ENCODE results near the gene KAT8.
A peak's percentile ranks its signal among the peaks of the same experiment; 100 is the strongest.
"Not testable (repeated sequence)": the region's sequence is repeated elsewhere in the genome, so short reads cannot be mapped to it uniquely, and the experiment has no call there.

KAT8 gene

DNA sequence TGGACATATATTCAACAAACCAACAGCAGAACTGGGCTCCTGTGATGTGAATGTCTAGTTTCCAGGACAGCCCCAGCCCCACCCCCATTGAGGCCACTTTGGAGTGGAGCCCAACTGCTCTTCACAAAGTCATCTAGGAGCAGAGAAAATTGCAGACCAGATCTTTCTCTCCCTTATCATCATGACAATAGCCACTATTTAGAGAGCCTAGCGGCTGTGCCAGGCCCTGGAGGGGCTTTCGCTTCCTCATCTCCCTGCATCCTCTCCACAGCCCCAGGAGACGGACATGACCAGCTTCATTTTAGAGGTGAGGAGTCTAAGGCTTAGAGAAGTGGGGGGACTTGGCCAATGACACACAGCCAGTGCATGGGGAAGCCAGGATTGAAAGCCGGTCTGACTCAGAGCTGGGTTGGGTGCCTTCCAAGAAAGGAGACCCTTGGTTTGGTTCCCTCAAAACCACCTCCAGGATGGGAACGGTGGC, 16.7 kb downstream of the KAT8 start:
- DNase-seq = peak; percentile 61

DNA sequence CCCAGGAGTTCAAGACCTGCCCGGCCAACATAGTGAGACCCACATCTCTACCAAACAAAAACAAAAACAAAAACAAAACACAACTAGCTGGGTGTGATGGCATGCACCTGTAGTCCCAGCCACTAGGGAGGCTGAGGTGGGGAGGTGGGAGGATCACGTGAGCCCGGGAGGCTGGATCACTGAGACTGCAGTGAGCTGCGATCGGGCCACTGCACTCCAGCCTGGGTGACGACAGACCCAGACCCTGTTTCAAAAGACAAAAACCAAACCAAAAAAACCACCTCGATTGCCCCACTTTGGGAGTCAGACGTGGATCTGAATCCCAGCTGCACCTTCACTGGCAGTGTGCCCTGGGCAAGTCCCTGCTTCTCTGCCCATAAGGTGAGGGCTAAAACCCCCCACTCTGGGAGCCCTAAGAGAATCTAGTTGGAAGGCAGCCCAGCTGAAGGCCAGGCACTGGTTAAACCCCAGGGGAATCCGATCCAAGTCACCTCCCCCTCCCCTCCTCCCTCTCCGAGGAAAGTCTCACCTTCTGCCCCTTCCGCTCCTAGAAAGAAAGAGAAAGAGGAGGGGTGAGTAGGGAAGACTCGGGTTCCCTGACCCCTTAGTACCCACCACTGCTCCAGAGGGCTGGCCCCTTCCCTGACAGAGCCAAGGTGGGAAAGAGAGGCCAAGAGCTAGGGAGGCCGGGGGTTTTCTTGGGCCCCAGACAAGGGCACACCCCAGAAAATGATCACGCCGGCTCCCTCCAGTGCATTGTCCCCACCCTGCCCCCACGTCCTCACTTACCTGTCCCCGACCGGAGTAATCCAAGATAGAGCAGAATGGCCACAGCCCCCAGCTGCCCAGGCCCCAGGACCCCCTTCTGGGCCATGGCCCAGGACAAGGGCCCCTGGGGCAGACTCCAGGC, 17.4 kb downstream of the KAT8 start:
- DNase-seq = peak; percentile 72

DNA sequence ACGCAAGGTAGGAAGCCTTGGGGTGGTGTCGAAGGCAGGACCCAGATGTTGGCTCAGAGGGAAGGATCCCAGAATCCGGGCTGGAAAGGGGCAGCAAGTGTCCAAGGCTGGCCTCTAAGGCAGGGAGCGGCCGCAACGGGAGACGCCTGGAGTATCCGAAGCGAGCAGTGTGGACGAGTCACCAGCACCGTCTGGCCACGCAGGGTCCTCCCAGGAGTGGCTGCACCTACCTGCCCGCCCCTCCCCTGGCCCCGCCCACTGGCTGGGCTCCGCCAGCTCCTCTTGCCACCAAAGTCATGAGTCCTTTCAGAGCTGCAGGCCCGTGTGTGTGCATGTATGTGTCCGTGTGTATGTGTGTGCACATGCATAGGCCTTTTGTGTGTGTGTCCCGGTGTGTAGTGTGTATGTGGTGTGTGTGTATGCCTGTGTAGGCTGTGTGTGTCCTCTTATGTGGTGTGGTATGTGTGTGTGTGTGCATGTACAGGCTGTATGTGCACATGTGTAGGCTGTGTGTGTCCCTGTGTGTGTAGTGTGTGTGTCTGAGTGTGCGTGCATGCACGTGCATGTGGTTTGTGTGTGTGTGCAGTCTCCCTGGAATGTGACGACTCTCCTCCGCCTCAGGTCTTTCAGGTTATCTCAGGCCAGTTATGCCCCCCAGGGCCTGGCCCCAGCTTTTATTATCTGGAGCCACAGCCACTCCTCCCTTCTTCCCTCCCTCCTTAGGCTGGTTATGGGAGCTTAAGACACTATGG, 18.2 kb downstream of the KAT8 start, which contains the start of gene PRSS8:
TSS of gene PRSS8 (minus strand) at position 193 of the 752 bp plus-strand sequence. CDS start 229 bp downstream, outside the sequence.
- no peak for DNase-seq

DNA sequence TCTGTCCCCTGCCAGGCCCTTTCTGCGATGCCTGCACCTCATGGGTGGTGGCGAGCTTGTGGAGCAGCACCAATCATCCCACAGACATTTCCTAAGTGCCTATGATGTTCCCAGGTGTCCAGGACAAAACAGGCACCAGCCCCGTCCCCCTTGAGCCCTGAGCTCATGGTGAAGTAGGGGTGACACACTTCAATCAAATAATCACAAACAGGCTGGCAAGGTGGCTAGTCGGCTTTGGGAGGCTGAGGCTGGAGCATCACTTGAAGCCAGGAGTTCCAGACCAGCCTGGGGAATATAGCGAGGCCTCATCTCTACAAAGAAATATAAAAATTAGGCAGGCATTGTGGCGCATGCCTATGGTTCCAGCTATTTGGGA, 18.8 kb downstream of the KAT8 start:
- no peak for DNase-seq

DNA sequence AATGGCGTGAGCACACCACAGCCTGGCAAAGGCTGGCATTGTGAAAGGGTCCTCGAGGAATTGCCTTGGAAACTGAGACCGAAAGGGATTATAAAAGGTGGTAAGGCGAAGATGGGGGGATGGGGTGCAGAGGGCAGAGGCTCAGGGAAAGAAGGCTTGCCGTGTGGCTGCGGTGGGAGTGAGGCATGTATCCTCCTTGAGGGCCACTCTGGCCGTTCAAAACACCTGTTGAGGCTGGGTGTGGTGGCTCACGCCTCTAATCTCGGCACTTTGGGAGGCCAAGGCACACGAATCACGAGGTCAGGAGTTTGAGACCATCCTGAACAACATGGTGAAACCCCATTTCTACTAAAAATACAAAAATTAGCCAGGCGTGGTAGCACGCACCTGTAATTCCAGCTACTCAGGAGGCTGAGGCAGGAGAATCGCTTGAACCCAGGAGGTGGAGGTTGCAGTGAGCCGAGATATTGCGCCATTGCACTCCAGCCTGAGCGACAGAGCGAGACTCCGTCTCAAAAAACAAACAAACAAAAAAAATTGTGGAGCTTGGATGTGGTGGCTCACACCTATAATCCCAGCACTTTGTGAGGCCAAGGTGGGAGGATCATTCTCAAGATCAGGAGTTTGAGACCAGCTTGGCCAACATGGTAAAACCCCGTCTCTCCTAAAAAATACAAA, 19.5 kb downstream of the KAT8 start:
- DNase-seq = not testable (repeated sequence)

DNA sequence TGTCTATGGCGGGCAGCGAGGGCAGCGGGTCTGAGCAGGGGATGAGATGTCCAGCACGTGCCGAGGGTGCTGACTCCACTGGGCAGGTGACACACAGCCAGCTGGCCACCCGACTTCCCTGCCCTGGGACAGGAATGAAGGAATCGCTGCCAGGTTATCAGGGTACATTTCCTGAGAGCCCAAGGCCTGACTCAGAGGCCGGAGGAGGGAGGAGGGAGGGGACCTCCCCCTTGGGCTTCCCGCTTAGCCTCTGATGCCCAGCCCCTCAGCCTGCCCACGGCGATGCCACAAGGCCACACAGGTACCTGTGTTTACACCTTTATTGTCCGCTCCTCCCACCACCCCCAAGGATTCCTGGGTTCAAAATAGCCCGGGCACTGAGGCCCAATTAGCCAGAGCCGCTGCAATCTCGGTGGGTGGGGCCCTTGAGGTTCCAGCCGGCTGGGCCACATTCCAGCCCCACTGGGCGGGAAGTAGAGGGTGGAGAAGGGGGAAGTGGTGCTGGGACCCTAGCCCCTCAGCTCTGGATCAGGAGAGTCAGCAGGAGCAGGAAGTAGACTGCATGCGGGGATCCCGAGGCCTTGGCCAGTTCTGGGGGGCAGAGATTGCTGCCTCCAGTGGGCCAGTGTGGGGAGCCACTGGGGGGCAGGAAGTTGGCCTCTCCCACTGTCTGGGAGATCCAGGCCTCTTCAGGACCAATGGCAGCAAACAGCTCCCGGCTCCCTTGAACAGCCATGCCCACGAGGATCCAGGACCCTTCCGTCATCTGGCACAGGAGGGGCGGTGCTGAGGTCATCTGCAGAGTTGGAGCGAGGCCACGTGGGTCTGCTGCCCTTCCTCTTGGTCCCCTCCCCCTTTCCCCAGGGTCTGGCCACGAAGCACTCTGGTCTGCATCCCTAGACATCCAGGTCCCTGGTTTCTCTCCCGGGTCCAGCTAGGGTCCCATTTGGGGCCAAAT, 21.4 kb downstream of the KAT8 start:
- DNase-seq = no peak

DNA sequence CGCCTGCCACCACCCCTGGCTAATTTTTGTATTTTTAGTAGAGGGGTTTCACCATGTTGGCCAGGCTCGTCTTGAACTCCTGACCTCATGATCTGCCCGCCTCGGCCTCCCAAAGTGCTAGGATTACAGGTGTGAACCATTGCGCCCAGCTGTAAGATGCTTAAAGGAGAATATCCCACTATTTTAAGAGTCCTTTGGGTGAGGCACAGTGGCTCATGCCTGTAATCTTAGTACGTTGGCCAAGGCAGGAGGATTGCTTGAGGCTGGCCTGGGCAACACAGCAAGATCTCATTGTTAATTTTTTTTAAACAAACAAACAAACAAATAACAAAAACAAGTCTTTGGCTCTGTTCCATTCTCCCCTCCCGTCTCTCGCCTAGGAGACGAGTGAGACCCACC, 23.6 kb downstream of the KAT8 start:
- not testable (repeated sequence) for DNase-seq

DNA sequence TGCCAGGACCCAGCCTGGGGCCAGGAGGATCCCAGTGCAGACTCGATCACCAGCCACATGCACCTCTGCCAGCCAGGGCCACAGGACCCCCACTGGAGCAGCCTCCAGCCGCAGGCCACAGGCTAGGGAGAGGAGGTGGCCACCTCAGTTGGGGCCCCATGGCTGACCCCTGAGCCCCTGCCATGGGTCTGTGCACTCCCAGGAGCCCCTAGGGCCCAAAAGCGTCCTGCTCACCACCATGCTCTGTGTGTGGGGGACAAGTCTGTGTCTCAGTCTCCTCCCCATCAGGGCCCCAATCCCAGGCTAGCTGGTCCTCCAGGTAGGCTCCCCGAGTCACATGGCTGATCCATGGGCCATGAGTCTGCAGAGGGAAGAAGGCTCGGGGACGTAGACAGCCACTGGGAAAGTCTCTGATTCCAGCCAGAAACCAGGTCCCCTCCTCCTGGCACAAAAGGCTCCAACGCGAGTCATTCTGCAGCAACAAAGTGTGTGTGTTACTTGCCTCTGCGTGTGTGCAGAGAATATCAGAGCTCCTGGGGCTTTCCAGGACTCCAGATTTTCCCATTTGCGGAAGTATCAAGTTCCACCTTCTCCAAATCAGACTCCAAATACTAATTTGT, 24.1 kb downstream of the KAT8 start:
- peak; percentile 24 for DNase-seq

DNA sequence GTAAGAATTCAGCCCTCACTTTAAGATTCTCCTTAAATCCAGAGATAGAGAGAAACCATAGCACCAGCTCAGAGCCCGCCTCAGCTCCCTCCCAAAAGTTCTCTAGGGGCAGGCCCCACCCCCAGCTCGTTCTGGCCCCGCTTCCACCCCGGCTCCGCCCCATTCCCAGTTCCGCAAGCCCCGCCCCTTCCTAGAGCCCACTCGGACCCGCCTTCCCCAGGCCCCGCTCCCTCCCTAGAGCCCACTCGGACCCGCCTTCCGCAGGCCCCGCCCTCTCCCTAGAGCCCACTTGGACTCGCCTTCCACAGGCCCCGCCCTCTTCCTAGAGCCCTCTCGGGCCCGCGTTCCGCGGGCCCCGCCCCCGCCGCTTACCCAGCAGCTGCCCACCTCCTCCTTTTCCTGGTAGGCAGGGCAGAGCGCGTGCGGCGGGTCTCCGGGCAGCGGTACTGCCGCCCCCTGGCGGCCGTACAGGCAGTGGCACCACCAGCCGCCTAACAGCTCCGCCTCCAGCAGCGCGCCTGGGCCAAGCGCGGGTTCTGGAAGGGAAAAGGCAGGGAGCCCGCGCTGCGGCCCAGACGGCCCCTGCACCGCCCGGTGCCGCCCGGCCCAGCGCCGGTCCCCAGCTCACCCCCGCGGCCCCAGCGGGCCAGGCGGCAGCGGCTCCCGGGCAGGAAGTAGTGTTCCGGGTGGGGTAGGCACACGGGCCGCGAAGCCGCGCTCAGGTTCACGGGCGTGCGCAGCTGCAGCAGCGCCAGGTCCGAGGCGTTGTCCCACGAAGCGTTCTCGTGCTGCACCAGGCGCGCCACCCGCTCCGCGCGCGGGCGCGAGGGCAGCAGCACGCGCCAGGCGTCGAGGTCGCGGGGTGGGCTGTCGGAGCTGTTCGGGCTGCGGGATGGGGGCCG, 24.9 kb downstream of the KAT8 start:
- DNase-seq = peak; percentile 100

DNA sequence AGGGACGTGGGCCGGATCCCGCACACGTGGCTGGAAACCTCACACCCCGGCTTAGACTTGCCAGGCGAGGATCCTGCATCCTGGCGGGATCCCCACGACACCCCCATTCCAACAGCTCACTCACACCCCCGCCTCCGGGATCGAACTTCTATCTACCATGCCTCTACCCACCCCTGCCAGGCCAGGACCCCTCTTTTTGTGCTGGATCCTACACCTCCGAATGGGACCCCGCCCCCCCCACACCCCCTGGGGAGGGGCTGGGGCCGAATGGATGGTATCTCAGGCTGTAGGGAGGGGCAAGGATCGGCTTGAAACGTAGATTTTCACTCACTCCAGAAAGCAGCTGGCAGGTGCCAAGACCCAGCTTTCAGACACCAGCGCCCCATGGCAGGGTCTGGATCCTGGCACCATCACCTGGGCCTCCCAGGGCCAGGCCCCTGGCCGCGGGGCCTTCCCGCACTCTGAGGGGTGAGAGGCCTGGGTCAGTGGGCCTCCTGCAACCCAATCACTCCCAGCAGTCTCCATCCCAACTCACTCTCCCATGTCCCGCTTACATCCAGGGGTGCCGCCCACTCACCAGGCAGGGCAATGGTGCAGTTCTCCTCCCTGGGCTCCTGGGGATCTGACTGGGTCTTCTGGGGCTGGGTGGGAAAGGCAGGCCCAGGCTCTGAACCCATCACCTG, 25.7 kb downstream of the KAT8 start:
- no peak for DNase-seq

DNA sequence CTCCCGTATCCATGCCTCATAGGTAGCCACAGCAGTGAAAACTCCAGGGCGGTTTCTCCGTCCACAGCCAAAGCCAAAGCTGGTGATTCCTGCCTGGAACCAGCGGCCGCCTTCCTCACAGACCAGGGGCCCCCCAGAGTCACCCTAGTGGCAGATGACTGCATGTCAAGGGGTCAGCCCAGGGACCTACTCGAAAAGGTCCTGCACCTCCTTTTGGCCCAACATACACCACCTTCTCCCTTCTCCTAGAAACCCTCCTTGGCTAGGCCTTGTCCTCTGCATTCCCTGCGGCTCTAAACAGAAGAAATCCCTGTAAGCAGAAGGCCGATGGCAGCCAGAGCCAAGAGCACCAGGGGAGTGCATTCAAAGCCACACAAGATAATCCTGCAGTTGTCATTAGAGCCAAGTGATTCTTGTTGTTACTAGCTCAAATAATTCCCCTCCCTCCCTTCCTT, 26.3 kb downstream of the KAT8 start:
- DNase-seq = no peak

DNA sequence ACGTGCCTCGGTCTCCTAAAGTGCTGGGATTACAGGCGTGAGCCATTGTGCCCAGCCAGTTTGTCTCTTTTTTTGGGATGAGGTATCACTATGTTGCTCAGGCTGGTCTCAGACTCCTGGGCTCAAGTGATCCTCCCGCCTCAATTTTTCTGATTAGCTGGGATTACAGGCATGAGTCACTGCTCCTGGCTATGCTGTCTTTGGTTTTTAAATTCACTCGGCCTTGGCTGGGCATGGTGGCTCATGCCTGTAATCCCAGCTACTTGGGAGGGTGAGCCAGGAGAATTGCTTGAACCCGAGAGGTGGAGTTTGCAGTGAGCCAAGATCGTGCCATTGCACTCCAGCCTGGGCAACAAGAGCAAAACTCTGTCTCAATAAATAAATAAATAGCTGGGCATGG, 27.0 kb downstream of the KAT8 start:
- not testable (repeated sequence) for DNase-seq

DNA sequence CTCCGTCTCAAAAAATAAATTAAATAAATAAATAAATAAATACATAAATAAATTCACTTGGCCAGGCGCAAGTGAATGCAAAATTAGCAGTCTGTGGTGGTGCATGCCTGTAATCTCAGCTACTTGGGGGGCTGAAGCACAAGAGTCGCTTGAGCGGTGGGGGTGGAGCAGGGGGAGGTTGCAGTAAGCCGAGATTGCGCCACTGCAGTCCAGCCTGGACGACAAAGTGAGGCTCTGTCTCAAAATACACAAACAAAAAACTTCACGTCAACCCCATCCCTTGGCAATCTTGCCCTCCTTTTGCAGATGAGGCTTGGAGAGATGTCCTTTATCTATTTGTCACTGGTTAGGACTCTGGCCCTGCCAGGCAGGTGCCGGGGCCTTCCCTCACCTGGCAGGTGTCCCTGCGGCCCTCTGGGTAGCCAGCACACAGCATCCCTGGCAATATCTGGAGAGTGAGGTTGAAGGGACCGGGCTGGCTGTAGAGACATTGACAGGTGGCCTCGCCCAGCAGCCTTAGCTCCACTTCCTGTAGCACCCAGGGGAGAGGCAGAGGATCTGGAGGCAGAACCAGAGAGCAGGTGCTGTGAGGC, 28.0 kb downstream of the KAT8 start:
- peak; percentile 35 for DNase-seq

DNA sequence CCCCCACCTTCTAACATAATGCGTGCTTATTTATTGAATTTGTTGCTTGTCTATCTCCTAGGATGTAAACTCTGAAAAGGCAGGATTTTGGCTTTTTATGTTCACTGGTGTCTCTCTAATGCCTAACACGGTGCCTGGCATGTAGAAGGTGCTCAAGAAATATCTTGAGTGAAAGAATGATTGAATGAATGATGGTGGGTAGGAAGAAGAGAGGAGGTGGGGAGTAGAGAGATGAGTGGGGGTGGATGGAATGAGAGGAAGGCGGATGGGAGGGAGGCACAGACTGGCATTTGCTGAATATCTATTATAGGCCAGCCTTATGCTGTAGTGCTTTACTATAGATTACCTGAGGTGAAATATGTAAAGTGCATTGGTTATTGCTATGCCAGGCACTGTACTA, 30.1 kb downstream of the KAT8 start:
- DNase-seq = no peak

DNA sequence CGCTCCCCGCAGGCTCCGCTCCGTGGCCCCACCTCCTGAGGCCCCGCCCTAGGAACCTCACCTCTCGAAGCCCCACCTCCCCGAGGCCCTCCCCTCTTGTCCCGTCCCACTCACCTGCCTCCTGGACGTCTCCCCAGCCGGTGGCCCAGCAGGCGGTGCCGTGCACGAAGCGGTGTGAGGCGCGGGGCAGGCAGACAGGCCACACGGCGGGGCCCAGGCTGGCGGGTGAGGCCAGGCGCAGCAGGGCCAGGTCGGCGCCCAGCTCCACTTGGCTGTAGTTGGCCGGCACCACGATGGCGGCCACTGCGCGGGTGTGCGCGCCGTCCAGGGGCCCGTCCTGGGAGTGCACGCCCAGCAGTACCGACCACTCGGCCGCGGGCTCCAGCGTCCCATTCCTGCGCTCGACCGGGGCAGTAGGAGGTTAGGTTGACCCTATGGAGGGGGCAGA, 30.8 kb downstream of the KAT8 start:
- DNase-seq = no peak

DNA sequence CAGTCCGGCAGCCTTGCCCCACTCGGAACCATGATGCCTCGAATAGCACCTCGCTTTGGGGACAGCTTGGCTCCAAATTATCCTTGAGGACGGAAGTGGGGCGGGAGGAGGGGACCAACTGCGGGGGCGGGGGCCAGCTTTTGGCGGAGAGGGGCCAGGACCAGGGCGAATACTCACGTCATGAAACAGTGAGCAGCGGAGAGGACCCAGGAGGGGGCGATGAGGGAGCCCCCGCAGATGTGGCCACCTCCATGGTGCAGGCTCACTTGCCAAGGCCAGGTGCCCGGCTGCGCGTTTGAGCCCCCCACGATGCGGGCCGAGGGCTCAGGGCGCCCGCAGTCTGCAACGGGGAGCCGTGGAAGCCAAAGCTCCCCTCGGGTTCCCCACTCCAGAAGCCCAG, 31.4 kb downstream of the KAT8 start:
- DNase-seq = no peak

DNA sequence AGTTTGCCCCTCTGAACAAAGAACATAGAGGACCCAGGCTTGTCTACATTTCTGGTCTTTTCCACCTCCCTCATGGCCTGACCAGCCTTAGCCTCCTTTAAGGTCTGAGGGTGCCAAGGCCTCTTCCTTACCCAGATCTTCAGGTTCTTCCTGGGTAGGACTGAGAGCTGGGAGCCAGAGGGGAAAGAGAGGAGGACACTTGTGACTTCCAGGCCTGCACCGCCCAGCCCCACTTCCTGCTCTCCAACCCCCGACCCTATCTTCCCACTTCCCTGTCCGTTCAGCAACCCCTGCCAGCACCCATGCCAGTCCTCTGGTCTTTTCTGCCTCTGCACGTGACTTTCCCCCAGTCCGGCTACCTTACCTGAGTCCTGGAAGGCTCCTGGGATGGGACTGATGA, 31.9 kb downstream of the KAT8 start:
- DNase-seq = no peak

DNA sequence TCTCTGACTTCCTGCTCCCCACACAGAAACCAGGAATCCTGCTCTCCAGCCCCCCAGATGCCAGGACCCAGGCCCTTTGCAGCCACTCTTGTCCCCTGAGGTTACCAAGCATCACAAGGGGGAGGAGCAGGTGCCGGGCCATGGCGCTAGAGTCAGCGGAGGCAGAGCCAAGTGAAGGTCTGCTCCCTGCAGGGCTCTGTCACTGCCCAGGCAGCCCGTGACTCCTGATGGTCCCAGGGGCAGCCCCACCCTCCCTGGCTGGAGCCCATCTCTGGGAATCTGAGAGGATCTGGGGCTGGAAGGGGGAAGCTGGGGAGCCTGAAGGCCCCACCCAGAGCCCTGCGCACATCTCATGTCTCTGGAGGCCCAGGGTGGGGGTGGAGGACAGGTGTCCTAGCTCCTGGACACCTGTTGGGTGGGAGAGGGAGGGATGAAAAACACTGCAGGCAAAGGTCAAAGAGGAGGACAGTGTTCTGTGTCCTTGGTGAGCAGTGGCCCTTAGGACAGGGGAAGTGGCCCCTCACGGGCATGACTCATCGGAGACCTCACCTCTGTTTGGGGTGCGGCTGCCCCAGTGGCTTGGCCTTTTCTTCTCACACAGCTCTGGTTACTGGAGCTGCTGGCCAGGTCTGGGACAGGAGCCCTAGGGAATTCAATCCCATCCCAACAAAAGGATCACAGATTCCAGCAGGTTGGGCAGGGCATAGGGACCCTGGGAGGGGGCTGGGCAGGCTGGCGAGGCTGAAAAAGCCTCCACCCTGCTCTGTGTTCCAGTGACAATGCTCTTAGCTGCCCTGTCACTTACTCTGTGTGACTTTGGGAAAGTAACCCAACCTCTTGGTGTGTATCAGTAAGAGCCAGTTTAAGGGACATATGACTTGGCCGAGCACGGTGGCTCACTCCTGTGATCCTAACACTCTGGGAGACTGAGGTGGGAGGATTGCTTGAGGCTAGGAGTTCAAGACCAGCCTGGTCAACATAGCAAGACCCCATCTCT, 32.7 kb downstream of the KAT8 start, which contains the start of gene PRSS36:
TSS of gene PRSS36 (minus strand) at position 173 of the 997 bp plus-strand sequence. CDS start at position 142, 31 bp downstream.
- DNase-seq = no peak
